IPS DF 6.9 (cell line): Measurements from ENCODE around the gene LBX1.

Source experiments
- DNase-seq: peaks from one replicate; pipeline ENCODE4 v3.0.0-alpha.2; 2013; ENCODE audit warnings: low read depth, low spot score
- H3K27ac ChIP-seq: one replicate; pipeline ENCODE4 v1.5.1; 2013; ENCODE audit warnings: low read length, control low read depth
- H3K27me3 ChIP-seq: 2 replicates; pipeline ENCODE4 v1.6.1; 2013; ENCODE audit warnings: mild to moderate bottlenecking, low read length; ENCODE audit not compliant: control insufficient read depth, insufficient read depth
- H3K36me3 ChIP-seq: 2 replicates; pipeline ENCODE4 v1.6.1; 2013; ENCODE audit warnings: low read length; ENCODE audit not compliant: control insufficient read depth, insufficient read depth
- H3K4me1 ChIP-seq: 2 replicates; pipeline ENCODE4 v1.6.1; 2013; ENCODE audit warnings: low read length; ENCODE audit not compliant: control insufficient read depth, insufficient read depth
- H3K4me3 ChIP-seq: 2 replicates; pipeline ENCODE4 v1.5.1; 2013; ENCODE audit warnings: mild to moderate bottlenecking, low read length
- H3K9me3 ChIP-seq: 2 replicates; pipeline ENCODE4 v1.6.1; 2013; ENCODE audit warnings: low read length, inconsistent platforms; ENCODE audit not compliant: control insufficient read depth, insufficient read depth
- WGBS: extraction: QIAGEN DNeasy Blood & Tissue Kit; methylation state at CpG from one replicate; pipeline ENCODE4 v1.1.7; 2013; ENCODE audit warnings: mixed read lengths, missing lambda C conversion rate; ENCODE audit not compliant: insufficient read length, insufficient coverage; 5-methylcytosine and 5-hydroxymethylcytosine counted together

LBX1 gene

GRCh38 chr10:101244321-101245050 lies 15.2 kb upstream of the LBX1 start:
- Histone ChIP-seq H3K36me3 (no peaks in the 10 kb centered on the region), H3K27ac (no peak overlapping the region), H3K27me3 (peaks cover 16% of the 10 kb centered on the region; the same call in 1 of the 2 replicates), H3K4me1 (no peaks in the 10 kb centered on the region), H3K4me3 (no peak overlapping the region), H3K9me3 (no peaks in the 10 kb centered on the region)
- no CpG with 5 or more reads among the region's 9 CpGs for WGBS
- no peak for DNase-seq

DNA sequence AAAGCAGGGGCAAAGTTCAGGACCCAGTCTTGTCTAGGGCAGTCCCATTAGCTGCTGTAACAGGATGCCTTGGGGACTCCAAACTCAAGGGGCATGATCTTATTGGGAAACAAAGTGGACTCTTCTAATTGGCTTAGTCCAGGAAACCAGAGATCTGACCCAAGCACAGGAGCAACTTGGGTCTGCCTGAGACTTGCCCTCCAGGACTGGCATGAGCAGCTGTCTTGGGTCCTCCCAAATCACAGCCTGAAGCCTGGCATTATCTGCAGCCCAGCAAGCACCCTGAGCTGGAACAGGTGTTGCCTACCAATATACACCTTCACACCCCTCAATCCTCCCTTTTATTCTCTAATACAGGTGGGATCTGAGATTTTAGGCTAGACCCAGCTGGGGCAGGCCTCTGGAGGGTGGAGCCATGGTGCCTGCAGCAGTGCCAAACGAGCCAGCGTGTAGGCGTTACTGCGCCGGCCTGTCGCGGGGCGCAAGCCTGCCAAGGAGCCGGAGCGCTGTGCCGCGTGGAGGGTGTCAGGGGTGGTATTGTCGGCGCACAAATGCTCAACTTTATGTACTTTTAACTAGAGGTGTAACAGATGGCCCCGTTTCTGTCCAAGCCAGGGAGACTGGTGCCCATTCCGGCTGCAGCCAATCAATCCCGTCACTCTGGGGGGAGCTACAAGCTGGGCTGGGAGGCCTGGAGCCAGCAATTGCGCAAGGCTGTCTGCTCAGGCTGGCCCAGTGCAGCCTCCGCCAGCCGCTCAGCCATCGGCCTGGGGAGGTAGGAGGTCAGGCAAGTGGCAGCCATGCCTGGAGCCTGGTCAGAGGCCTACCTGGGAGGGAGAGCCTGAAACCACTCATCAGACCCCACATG lies 12.8 kb upstream of the LBX1 start:
- Histone ChIP-seq H3K27me3 (peaks cover 37% of the 10 kb centered on the region), H3K27ac (no peak overlapping the region), H3K36me3 (no peaks in the 10 kb centered on the region), H3K4me1 (no peaks in the 10 kb centered on the region), H3K9me3 (no peaks in the 10 kb centered on the region), H3K4me3 (no peak overlapping the region)
- no CpG with 5 or more reads among the region's 21 CpGs for WGBS
- no peak for DNase-seq

DNA sequence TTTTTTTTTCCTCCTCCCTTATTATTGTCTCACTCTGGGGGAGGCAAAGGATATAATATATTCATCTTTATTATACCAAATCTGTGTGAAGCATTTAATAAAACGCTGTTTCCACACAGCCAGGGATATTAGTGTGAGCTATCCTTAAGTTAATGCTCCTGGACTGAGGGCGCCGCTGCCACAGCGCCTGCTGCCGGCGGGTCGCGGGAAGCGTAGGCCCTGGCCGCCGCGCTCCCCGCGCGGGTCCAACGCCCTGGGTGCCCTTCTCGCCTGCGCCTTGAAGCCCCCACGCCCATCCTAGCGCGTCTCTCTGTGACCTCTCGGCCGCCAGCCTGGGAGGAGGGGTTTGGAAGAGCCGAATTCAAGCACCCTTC lies 9.5 kb upstream of the LBX1 start:
- Histone ChIP-seq H3K36me3 (no peaks in the 10 kb centered on the region), H3K4me3 (no peak overlapping the region), H3K27ac (no peak overlapping the region), H3K27me3 (peaks cover 69% of the 10 kb centered on the region), H3K9me3 (no peaks in the 10 kb centered on the region), H3K4me1 (no peaks in the 10 kb centered on the region)
- no peak for DNase-seq
- no CpG with 5 or more reads among the region's 24 CpGs for WGBS

DNA sequence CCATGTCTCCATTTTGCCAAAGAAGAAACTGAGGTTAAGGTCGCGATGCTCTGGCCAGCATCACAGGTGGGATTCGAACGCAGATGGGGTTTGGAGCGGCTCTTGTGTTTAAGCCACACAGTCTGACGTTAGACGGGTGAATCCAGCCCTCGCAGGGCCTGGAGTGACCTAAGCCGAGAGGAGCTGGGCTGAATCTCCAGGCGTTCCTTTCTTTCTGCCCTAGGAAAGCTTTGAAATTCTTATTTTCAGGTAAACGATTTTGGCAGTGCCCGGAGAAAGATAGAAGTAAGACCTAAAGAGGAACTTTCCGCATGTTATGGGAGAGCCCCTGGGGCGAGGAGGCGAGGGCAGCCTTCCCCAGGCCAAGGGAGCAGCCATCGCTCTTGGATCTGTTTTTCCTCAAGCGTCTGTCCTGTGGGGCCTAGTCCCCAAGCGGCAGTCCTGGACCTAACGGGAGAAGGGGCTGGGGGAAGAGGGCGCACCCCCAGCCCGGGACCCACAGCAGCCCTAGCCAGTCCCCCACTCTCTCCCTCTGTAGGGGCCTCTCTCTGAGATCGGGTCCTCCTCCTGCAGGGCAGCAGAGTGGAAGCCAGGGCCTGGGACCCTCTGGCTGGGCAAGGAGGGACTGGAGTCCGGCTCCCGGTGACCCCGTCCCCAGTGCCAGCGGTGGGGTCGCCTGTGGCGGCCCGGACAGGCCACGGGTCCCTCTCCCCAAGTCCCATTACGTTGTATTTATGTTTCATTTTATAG lies 8.9 kb upstream of the LBX1 start:
- H3K4me1 ChIP-seq: no peaks in the 10 kb centered on the region
- no CpG with 5 or more reads among the region's 31 CpGs for WGBS
- no peak overlapping the region for H3K4me3 ChIP-seq
- peaks cover 74% of the 10 kb centered on the region for H3K27me3 ChIP-seq
- H3K36me3 ChIP-seq: no peaks in the 10 kb centered on the region
- no peak for DNase-seq
- H3K27ac ChIP-seq: no peak overlapping the region
- H3K9me3 ChIP-seq: no peaks in the 10 kb centered on the region

- no CpG with 5 or more reads among the region's 38 CpGs for whole genome bisulfite sequencing
- peaks cover 83% of the 10 kb centered on the region for H3K27me3 ChIP-seq
- DNase-seq: no peak
- H3K36me3 ChIP-seq: no peaks in the 10 kb centered on the region
- peak overlapping the region; percentile 13; the same call in 1 of the 2 replicates for H3K4me3 ChIP-seq
- no peaks in the 10 kb centered on the region for H3K4me1 ChIP-seq
- no peaks in the 10 kb centered on the region for H3K9me3 ChIP-seq
- H3K27ac ChIP-seq: no peak overlapping the region
Measured at GRCh38 chr10:101237081-101237981, 8.1 kb upstream of the LBX1 start.

GRCh38 chr10:101236376-101237080 lies 7.3 kb upstream of the LBX1 start:
- no peaks in the 10 kb centered on the region for H3K4me1 ChIP-seq
- DNase-seq: no peak
- H3K27ac ChIP-seq: no peak overlapping the region
- no peaks in the 10 kb centered on the region for H3K9me3 ChIP-seq
- H3K4me3 ChIP-seq: peak overlapping the region; percentile 13; the same call in 1 of the 2 replicates
- no peaks in the 10 kb centered on the region for H3K36me3 ChIP-seq
- WGBS: no CpG with 5 or more reads among the region's 47 CpGs
- H3K27me3 ChIP-seq: peaks cover 88% of the 10 kb centered on the region

DNA sequence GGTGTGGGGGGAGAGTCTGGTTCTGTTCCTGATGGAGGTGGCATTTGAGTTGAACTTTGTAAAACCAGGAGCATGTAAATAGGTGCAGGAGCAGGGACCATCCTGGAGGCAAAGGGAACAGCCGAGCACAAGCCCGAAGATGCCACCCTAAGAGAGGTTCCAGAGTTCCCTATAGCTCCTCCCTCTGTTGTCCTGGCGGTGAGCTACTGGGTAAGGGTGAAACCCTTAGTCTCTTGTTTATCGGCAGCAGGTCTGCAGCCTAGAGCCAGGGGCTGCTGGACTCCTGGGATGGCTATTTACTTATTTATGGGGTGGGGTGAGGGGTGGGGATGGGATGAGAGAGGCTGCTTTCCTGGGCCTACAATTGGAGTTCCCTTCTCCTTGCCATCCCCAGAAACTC lies 6.5 kb upstream of the LBX1 start:
- DNase-seq: no peak
- Histone ChIP-seq H3K36me3 (no peaks in the 10 kb centered on the region), H3K27ac (no peak overlapping the region), H3K4me3 (no peak overlapping the region), H3K4me1 (no peaks in the 10 kb centered on the region), H3K27me3 (peaks cover 94% of the 10 kb centered on the region), H3K9me3 (no peaks in the 10 kb centered on the region)
- no CpG with 5 or more reads among the region's 4 CpGs for whole genome bisulfite sequencing

- H3K9me3 ChIP-seq: no peaks in the 10 kb centered on the region
- H3K36me3 ChIP-seq: no peaks in the 10 kb centered on the region
- no peak overlapping the region for H3K27ac ChIP-seq
- H3K4me3 ChIP-seq: no peak overlapping the region
- no peaks in the 10 kb centered on the region; the same call in 1 of the 2 replicates for H3K4me1 ChIP-seq
- no peak for DNase-seq
- peaks cover 97% of the 10 kb centered on the region for H3K27me3 ChIP-seq
- WGBS: no CpG with 5 or more reads among the region's 1 CpG
Measured at GRCh38 chr10:101234333-101234732, 5.1 kb upstream of the LBX1 start.

DNA sequence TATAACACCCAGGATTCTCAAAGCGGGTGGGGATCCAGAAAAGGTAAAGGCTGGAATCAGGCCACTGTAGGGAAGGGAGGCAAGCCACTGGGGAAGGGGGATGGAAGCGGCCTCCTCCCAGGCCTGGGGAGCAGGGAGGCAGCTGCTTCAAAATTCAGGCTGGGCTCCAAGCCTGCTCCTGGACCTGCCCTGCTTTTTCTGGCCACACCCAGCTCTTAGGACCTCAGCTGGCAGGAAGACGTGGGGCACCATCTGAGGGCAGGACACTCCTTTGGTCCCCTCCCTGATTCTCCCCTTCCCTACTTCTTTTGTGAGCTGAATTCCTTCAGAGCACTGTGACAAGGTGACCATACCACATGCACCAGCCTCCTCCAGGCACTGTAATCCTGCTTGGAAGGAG lies 4.6 kb upstream of the LBX1 start:
- H3K9me3 ChIP-seq: no peaks in the 10 kb centered on the region
- no peaks in the 10 kb centered on the region; the same call in 1 of the 2 replicates for H3K4me1 ChIP-seq
- no peak overlapping the region for H3K27ac ChIP-seq
- H3K36me3 ChIP-seq: no peaks in the 10 kb centered on the region
- no CpG with 5 or more reads among the region's 3 CpGs for WGBS
- DNase-seq: no peak
- peaks cover 97% of the 10 kb centered on the region for H3K27me3 ChIP-seq
- H3K4me3 ChIP-seq: no peak overlapping the region
